Thyroid gland (tissue), 4 donors: ENCODE results near the gene BTBD7.
"Not testable (repeated sequence)": the region's sequence is repeated elsewhere in the genome, so short reads cannot be mapped to it uniquely, and the experiment has no call there.

Experiments used
- CTCF ChIP-seq, 6 experiments: fragments of 200-600 bp in 3 of 6; fragments of 450-650 bp in 3 of 6; sonication (generic) in 3 of 6; IDR thresholded peaks; one replicate each; pipeline ENCODE4 v1.5.1; 2016 to 2019; ENCODE audit warnings: antibody characterized with exemption in 6 of 6, mild to moderate bottlenecking in 2 of 6, inconsistent platforms in 1 of 6, moderate library complexity in 1 of 6
- POLR2A ChIP-seq, 2 donors: fragments of 450-650 bp; IDR thresholded peaks; one replicate each; pipeline ENCODE4 v1.6.1; 2017; ENCODE audit warnings: antibody characterized with exemption in 2 of 2, mild to moderate bottlenecking in 2 of 2, moderate library complexity in 1 of 2

GRCh38 chr14:93354873-93355272 is 22.0 kb upstream of the BTBD7 start:
- TF ChIP-seq CTCF, POLR2A (IDR thresholded peaks at IDR 0.05): not testable (repeated sequence)
